GM12865 (cell line): ENCODE measurements around the gene PGAP1.

Experiments
- DNase-seq: peaks from one replicate; pipeline ENCODE4 v3.0.0; 2010; ENCODE audit warnings: low read depth
- H3K4me3 ChIP-seq: 2 replicates; pipeline ENCODE4 v1.5.1; 2011; ENCODE audit warnings: mild to moderate bottlenecking, low read depth, low read length, control low read depth
- TF ChIP-seq, protein P1 (sequence below): IDR thresholded peaks from 2 replicates; pipeline ENCODE4 v1.5.1; 2011; ENCODE audit warnings: low read length, control low read depth, low read depth, inconsistent platforms; ENCODE audit not compliant: insufficient read depth; ENCODE audit errors: missing control alignments

PGAP1 gene

DNA sequence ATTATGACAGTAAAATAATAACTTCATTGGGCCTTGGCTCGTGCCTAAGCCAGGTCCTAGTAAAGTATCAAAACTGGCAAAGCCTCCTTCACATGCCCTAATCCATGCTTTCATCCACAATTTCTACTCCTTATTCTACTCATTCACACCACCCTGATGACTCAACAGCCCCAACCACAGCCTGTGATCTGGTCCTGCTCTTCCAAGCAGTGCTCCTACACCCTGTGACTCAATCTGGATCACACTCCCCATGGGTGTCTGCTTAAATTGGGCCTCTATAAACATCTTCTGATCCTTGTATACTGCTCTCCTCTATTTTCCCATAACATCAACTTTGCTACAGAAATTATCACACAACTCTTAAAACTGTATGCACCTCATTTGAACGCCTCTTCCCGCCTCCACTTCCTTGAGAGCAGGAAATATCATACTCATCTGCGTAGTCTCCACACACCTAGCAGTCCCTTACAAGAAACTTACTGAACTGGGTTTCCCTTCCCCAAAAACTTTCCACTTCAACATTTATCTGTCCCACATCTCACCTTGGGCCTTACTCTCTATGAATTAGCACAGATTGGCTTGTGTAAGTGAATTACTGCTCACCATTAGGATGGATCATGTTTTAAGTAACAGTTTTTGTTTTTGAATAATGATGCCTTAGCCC is 142.9 kb downstream of the PGAP1 start:
- TF ChIP-seq, protein P1, sequence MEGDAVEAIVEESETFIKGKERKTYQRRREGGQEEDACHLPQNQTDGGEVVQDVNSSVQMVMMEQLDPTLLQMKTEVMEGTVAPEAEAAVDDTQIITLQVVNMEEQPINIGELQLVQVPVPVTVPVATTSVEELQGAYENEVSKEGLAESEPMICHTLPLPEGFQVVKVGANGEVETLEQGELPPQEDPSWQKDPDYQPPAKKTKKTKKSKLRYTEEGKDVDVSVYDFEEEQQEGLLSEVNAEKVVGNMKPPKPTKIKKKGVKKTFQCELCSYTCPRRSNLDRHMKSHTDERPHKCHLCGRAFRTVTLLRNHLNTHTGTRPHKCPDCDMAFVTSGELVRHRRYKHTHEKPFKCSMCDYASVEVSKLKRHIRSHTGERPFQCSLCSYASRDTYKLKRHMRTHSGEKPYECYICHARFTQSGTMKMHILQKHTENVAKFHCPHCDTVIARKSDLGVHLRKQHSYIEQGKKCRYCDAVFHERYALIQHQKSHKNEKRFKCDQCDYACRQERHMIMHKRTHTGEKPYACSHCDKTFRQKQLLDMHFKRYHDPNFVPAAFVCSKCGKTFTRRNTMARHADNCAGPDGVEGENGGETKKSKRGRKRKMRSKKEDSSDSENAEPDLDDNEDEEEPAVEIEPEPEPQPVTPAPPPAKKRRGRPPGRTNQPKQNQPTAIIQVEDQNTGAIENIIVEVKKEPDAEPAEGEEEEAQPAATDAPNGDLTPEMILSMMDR: no peak

More for the DNA sequence above, 142.9 kb downstream of the PGAP1 start:
- H3K4me3 ChIP-seq: no peak overlapping the region
- no peak for DNase-seq
